SK-N-MC (cell line): ENCODE measurements around the gene OSBPL1A.

Experiments
- EZH2 ChIP-seq: fragments of 200-600 bp; sonication (generic); IDR thresholded peaks from one replicate; pipeline ENCODE4 v1.6.1; 2017; ENCODE audit warnings: antibody characterized with exemption
- FOXP2 ChIP-seq: optimal IDR thresholded peaks from 2 replicates; pipeline ENCODE3; 2011; ENCODE audit warnings: mild to moderate bottlenecking, moderate library complexity; ENCODE audit not compliant: insufficient read depth; ENCODE audit errors: extremely low read length, control extremely low read depth
- POLR2AphosphoS5 ChIP-seq: IDR thresholded peaks from 2 replicates; pipeline ENCODE4 v1.6.1; 2012; ENCODE audit warnings: mild to moderate bottlenecking, low read depth, low read length, borderline replicate concordance

DNA sequence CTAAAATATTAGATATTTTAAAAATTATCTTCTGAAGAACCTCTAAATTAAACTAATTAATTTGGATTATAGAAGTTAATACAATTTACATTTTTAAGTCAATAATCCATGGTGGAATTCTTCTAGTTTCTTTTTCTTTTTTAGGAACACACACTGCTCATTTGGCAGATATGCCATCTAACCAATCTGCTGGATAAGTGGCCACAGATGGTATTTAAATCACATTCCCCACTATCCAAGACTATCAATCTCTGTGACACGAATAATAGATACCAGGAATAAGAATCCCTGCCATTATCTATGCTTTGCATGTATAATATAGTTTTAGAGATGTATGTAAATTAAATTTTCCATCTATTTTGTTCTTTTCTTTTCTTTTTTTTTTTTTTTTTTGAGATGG is 200.2 kb downstream of the OSBPL1A start:
- TF ChIP-seq POLR2AphosphoS5 = no peak
- TF ChIP-seq EZH2 = no peak
- no peak for TF ChIP-seq FOXP2
